A549 (cell line): ENCODE measurements around the gene ATXN7. TPM values are rescaled to one million over a fixed set of nuclear protein-coding genes. Genes with fewer than 3 reads are reported as not detected.

Experiments used
- ATAC-seq, 2 experiments: fragments of 200-7000 bp in 1 of 2; fragments of >200 bp in 1 of 2; cut with Nextera tagmentation in 1 of 2; cut with Tn5 transposase in 1 of 2; 3 replicates each; pipeline versions ENCODE4 v1.8.0 to v1.9.1; 2018 to 2020; ENCODE audit warnings: mild to moderate bottlenecking in 1 of 2, moderate library complexity in 1 of 2
- CTCF ChIA-PET: fragments of 300-600 bp; sonication (Branson Sonifier 250); formaldehyde crosslinking; extraction: SDS; loops from one replicate; lab custom pipeline; 2021; ENCODE audit warnings: antibody characterized with exemption, inconsistent platforms; lab: Yijun Ruan, JAX
- POLR2A ChIA-PET: fragments of 350-600 bp; formaldehyde crosslinking; extraction: SDS; loops from one replicate; lab custom pipeline; 2021; ENCODE audit warnings: antibody characterized with exemption, inconsistent platforms; lab: Yijun Ruan, JAX
- DNase-seq, 2 experiments: peaks; one replicate each; pipeline versions ENCODE4 v3.0.0 to v3.0.0-alpha.2; 2011 to 2016; ENCODE audit warnings: low read depth in 1 of 2, low spot score in 1 of 2
- FAIRE-seq: peaks from 2 replicates; lab custom pipeline; 2011; peaks lifted over from hg19 to GRCh38; lab: Jason Lieb, UNC
- H3K27ac ChIP-seq, 2 experiments: fragments of >200 bp; sonication (Bioruptor Twin); formaldehyde crosslinking; 3 replicates each; pipeline ENCODE4 v1.5.1; 2016 to 2017
- H3K4me1 ChIP-seq: fragments of >200 bp; sonication (Bioruptor Twin); formaldehyde crosslinking; 3 replicates; pipeline ENCODE4 v1.6.1; 2016
- H3K4me2 ChIP-seq: fragments of >200 bp; sonication (Bioruptor Twin); formaldehyde crosslinking; 3 replicates; pipeline ENCODE4 v1.6.1; 2016
- H3K4me3 ChIP-seq: fragments of >200 bp; sonication (Bioruptor Twin); formaldehyde crosslinking; 3 replicates; pipeline ENCODE4 v1.5.1; 2016
- H3K9me3 ChIP-seq: fragments of >200 bp; sonication (Bioruptor Twin); formaldehyde crosslinking; 3 replicates; pipeline ENCODE4 v1.6.1; 2016
- EP300 ChIP-seq, 2 experiments: fragments of >200 bp; sonication (Bioruptor Twin); formaldehyde crosslinking; IDR thresholded peaks; 2 replicates in 1 of 2; 3 replicates in 1 of 2; pipeline ENCODE4 v1.6.1; 2016 to 2017
- FOSL2 ChIP-seq, 2 experiments: fragments of 450-650 bp in 1 of 2; fragments of >200 bp in 1 of 2; sonication (Bioruptor Twin) in 1 of 2; formaldehyde crosslinking; IDR thresholded peaks; 2 replicates each; pipeline versions ENCODE4 v1.5.0 to v1.6.1; 2016 to 2020; ENCODE audit warnings: mild to moderate bottlenecking in 1 of 2, moderate library complexity in 1 of 2
- GATA3 ChIP-seq: IDR thresholded peaks from 2 replicates; pipeline ENCODE4 v1.6.1; 2012; ENCODE audit warnings: borderline replicate concordance
- HOXB13 ChIP-seq: fragments of 250-450 bp; sonication (Bioruptor Pico); IDR thresholded peaks from 2 replicates; pipeline ENCODE4 v1.5.0; 2020; ENCODE audit warnings: low read depth, mild to moderate bottlenecking, moderate library complexity
- JUNB ChIP-seq: fragments of >200 bp; sonication (Bioruptor Twin); formaldehyde crosslinking; IDR thresholded peaks from 2 replicates; pipeline ENCODE4 v1.6.1; 2016
- KDM5A ChIP-seq: fragments of 200-600 bp; sonication (generic); IDR thresholded peaks from 2 replicates; pipeline ENCODE4 v1.6.1; 2016; ENCODE audit warnings: antibody characterized with exemption, mild to moderate bottlenecking
- MAX ChIP-seq: IDR thresholded peaks from 2 replicates; pipeline ENCODE4 v1.6.1; 2012
- RAD21 ChIP-seq, 2 experiments: fragments of >200 bp in 1 of 2; sonication (Bioruptor Twin) in 1 of 2; formaldehyde crosslinking in 1 of 2; IDR thresholded peaks in 1 of 2; conservative IDR thresholded peaks in 1 of 2; 2 replicates in 1 of 2; 3 replicates in 1 of 2; pipeline ENCODE4 v1.6.1; 2012 to 2018; ENCODE audit warnings: inconsistent platforms in 1 of 2
- RARB ChIP-seq: fragments of 250-450 bp; sonication (Bioruptor Pico); IDR thresholded peaks from 2 replicates; pipeline ENCODE4 v1.8.0; 2021; ENCODE audit warnings: mild to moderate bottlenecking, moderate library complexity
- RFX5 ChIP-seq: fragments of 450-650 bp; IDR thresholded peaks from 2 replicates; pipeline ENCODE4 v1.7.1; 2014; ENCODE audit warnings: antibody characterized with exemption, mild to moderate bottlenecking, moderate library complexity
- SMC3 ChIP-seq: fragments of >200 bp; sonication (Bioruptor Twin); formaldehyde crosslinking; IDR thresholded peaks from 3 replicates; pipeline ENCODE4 v1.6.1; 2018; ENCODE audit warnings: inconsistent platforms
- SREBF2 ChIP-seq: fragments of 450-650 bp; IDR thresholded peaks from 2 replicates; pipeline ENCODE4 v1.6.1; 2014; ENCODE audit warnings: mild to moderate bottlenecking, moderate library complexity
- WGBS: methylation state at CpG from one replicate; pipeline ENCODE4 v1.1.6; 2017; ENCODE audit errors: missing lambda C conversion rate; 5-methylcytosine and 5-hydroxymethylcytosine counted together
- polyA plus RNA-seq, 4 experiments: library from polyadenylated mRNA; depleted of rRNA in 3 of 4; stranded (reverse); fragments of >200 nt; fragmentation: RNase III in 1 of 4; extraction: RNeasy Plus Mini Kit Qiagen cat#74134 plus additional on column Dnase treatment in 1 of 4; gene quantifications; 2 replicates in 3 of 4; 3 replicates in 1 of 4; pipeline ENCODE4 v1.2.3, GENCODE V29; 2011 to 2017
- TF ChIP-seq, protein P1 (sequence below): fragments of 450-650 bp; IDR thresholded peaks from 2 replicates; pipeline ENCODE4 v1.6.1; 2014; ENCODE audit warnings: antibody characterized with exemption
- TF ChIP-seq, protein P2 (sequence below): fragments of >200 bp; sonication (Bioruptor Twin); formaldehyde crosslinking; IDR thresholded peaks from 3 replicates; pipeline ENCODE4 v1.5.1; 2016

Gene ATXN7
- polyA plus RNA-seq, 2 of the 4 experiments (the other 2 are of a cell fraction): 5.4 to 7.3 TPM

GRCh38 chr3:63960048-63960711 lies 96.5 kb downstream of the ATXN7 start:
- Histone ChIP-seq H3K9me3 (no peaks in the 10 kb centered on the region), H3K4me3 (peak overlapping the region; percentile 36), H3K4me2 (peak overlapping the region; percentile 82), H3K4me1 (peaks cover 28% of the 10 kb centered on the region), H3K27ac (peak overlapping the region; percentile 80 to 87)
- no peak for TF ChIP-seq EP300 (IDR thresholded peaks at IDR 0.05)
- peak; percentile 52; the same call in 1 of the 2 replicates for TF ChIP-seq MAX
- no peak for TF ChIP-seq FOSL2 (IDR thresholded peaks at IDR 0.05)
- TF ChIP-seq FOSL2 (CRISPR knock-in tag; IDR thresholded peaks at IDR 0.05): peak; percentile 54; the same call in 1 of the 2 replicates
- peak; percentile 18; the same call in 1 of the 2 replicates for TF ChIP-seq JUNB
- TF ChIP-seq, protein P1, sequence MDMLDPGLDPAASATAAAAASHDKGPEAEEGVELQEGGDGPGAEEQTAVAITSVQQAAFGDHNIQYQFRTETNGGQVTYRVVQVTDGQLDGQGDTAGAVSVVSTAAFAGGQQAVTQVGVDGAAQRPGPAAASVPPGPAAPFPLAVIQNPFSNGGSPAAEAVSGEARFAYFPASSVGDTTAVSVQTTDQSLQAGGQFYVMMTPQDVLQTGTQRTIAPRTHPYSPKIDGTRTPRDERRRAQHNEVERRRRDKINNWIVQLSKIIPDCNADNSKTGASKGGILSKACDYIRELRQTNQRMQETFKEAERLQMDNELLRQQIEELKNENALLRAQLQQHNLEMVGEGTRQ: peak; percentile 90
- DNase-seq (peak; percentile 39 to 60), ATAC-seq (peak; percentile 96), FAIRE-seq (no peak)
- POLR2A ChIA-PET: interaction anchor here (1.2 kb wide), 1 partner anchor 48 kb away, joined by 5 read pairs; the partner anchor contains the start of gene SCAANT1
- CTCF ChIA-PET: interaction anchor here (0.6 to 1.3 kb wide), 2 partner anchors 524 to 782 kb away, joined by 3 to 4 read pairs; no protein-coding TSS in a partner anchor
- WGBS: 2% methylated on average over 6 of the region's 6 CpGs

DNA sequence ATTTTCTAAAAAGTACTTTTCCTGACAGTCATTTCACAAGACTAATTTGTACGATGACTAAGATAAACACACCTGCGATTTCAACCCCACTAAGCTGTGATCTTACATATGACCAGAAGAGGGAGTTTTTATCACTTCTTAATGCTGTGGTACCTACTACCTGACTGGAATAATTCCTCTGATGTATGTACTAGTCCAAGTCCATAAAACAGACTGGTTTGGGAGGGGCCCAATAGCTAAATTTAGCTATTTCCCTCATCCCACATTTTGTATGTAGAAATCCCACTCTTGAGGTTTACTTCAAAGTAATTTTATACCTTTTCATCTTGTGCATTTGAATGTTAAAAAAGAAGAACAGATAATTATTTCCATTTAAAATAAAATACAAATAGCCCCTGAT lies 98.2 kb downstream of the ATXN7 start:
- no peak overlapping the region for H3K27ac ChIP-seq
- DNase-seq (peak; percentile 40 to 58), FAIRE-seq (no peak), ATAC-seq (peak; percentile 58 to 74; a peak in 4 of 6 replicates)
- CTCF ChIA-PET: interaction anchor here (0.7 to 1.9 kb wide), 19 partner anchors 9 to 531 kb away, joined by 3 to 9 read pairs (median 4); partner anchors contain the start of gene PSMD6
- POLR2A ChIA-PET: no interaction called here
- H3K4me1 ChIP-seq: peaks cover 24% of the 10 kb centered on the region
- no peaks in the 10 kb centered on the region for H3K9me3 ChIP-seq
- no peak overlapping the region for H3K4me3 ChIP-seq
- H3K4me2 ChIP-seq: peak overlapping the region; percentile 82; the same call in 2 of the 3 replicates
- WGBS: 14% methylated on average over 2 of the region's 2 CpGs
- TF ChIP-seq RARB (CRISPR knock-in tag) (no peak), SMC3 (peak; percentile 29; the same call in 2 of the 3 replicates), RAD21 (conservative IDR thresholded peaks at IDR 0.05 in 1 of 2, IDR thresholded peaks at IDR 0.05 in 1 of 2) (peak; percentile 28 to 29; a peak in 3 of 5 replicates)
- TF ChIP-seq, protein P2, sequence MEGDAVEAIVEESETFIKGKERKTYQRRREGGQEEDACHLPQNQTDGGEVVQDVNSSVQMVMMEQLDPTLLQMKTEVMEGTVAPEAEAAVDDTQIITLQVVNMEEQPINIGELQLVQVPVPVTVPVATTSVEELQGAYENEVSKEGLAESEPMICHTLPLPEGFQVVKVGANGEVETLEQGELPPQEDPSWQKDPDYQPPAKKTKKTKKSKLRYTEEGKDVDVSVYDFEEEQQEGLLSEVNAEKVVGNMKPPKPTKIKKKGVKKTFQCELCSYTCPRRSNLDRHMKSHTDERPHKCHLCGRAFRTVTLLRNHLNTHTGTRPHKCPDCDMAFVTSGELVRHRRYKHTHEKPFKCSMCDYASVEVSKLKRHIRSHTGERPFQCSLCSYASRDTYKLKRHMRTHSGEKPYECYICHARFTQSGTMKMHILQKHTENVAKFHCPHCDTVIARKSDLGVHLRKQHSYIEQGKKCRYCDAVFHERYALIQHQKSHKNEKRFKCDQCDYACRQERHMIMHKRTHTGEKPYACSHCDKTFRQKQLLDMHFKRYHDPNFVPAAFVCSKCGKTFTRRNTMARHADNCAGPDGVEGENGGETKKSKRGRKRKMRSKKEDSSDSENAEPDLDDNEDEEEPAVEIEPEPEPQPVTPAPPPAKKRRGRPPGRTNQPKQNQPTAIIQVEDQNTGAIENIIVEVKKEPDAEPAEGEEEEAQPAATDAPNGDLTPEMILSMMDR: peak; percentile 49

GRCh38 chr3:63963496-63963895 lies 99.8 kb downstream of the ATXN7 start:
- no peak for TF ChIP-seq GATA3
- TF ChIP-seq KDM5A: no peak
- TF ChIP-seq RARB (CRISPR knock-in tag): no peak
- no peak for TF ChIP-seq HOXB13 (CRISPR knock-in tag)
- TF ChIP-seq RFX5: no peak
- TF ChIP-seq SREBF2: no peak
- ChIA-PET CTCF (interaction anchor here (0.6 to 1.1 kb wide), 2 partner anchors 11 to 12 kb away, joined by 3 read pairs; no protein-coding TSS in a partner anchor), POLR2A (no interaction called here)
- Histone ChIP-seq H3K27ac (no peak overlapping the region), H3K4me2 (no peak overlapping the region), H3K4me3 (no peak overlapping the region), H3K4me1 (peaks cover 40% of the 10 kb centered on the region), H3K9me3 (no peaks in the 10 kb centered on the region)
- no peak for DNase-seq
- no peak for FAIRE-seq
- ATAC-seq: no peak
- 80% methylated on average over 1 of the region's 1 CpG for WGBS
